GM15510 (cell line): ENCODE measurements around the gene GALR3.

Source experiments
- POLR2A ChIP-seq: IDR thresholded peaks from 3 replicates; pipeline ENCODE4 v1.6.1; 2011; ENCODE audit warnings: borderline replicate concordance; ENCODE audit not compliant: insufficient read length; ENCODE audit errors: extremely low read depth

GALR3 gene

DNA sequence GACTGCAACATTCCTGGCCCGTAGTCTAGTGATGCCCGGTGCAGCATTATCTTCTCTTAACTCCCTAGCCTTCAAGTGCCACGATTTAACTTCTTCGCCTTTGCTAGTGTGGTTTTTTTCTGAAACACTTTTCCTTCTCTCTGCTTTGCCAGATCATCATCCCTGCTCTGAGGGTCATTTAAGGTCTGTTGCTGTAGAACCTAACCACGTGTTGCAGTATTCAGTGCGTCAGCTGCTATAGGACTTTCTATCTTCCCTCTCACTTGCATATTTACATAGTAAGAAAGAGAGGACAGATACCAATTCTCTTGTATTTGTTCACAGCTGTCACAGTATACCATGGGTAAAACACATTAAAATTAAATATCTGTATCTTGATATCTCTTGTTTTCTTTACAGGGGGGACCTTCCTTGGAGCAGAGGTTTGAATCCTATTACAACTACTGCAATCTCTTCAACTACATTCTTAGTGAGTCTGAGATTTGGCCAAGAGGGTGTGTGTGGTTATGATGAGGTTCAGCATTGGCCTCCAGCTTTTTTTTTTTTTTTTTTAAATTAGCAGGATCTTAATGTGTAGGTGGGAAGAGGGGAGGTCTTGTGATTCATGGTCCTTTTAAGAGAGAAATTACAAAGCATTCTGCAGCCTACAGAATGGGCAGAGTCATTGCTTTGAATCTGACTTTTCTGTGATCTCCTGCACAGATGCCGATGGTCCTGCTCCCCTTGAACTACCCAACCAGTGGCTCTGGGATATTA lies 39.6 kb downstream of the GALR3 start:
- TF ChIP-seq POLR2A = no peak

GRCh38 chr22:37865510-37865909 lies 42.3 kb downstream of the GALR3 start:
- TF ChIP-seq POLR2A = no peak

GRCh38 chr22:37870273-37870672 lies 47.1 kb downstream of the GALR3 start:
- TF ChIP-seq POLR2A = no peak
